ENCODE data around the gene FLVCR2. TPM values are rescaled to one million over a fixed set of nuclear protein-coding genes. Genes with fewer than 3 reads are reported as not detected.

FLVCR2 gene
- total and polyA plus RNA-seq, 2 experiments from 2014 or later = 0.33 TPM; not detected in 1

DNA sequence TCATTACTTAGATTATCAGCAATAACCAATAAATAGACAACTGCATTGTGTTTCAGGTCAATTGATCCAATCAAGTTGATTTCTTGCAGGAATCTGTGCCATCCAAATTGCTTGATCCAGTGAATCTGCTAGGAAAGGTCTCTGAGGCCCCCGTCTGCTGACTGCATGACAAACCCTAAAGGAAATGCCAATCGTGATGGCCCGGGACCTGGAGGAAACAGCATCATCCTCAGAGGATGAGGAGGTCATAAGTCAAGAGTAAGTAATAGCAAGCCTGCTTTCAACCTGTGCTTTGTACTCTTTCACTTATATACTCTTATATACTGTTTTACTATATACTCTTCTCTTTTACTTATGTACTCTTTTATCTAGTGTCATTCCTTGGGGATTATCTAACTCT lies 84.5 kb downstream of the FLVCR2 start:
- in situ Hi-C loops (cut with MboI) = no loop called here
- DNase-seq = peak; percentile 8
- no peaks in the 10 kb centered on the region for H3K27me3 ChIP-seq (replicated peaks; ENCODE audit: insufficient read depth)
- H3K79me2 ChIP-seq (ENCODE audit: insufficient read depth) = peaks cover 33% of the 10 kb centered on the region
- H3F3A ChIP-seq (ENCODE audit: insufficient read depth) = no peaks in the 10 kb centered on the region
- no peak overlapping the region for H3K4me2 ChIP-seq (ENCODE audit: unreplicated experiment)
- H3K9me3 ChIP-seq (ENCODE audit: low read depth) = no peaks in the 10 kb centered on the region
- H4K20me1 ChIP-seq (ENCODE audit: insufficient read depth) = no peaks in the 10 kb centered on the region
- 10 to 12% methylated on average over 3 of the region's 3 CpGs for WGBS, 2 experiments (ENCODE audit: low coverage in 1 of 2, low lambda C conversion rate in 2 of 2, missing lambda C conversion rate in 2 of 2)
- H3K36me3 ChIP-seq (ENCODE audit: low read depth) = peaks cover 2% of the 10 kb centered on the region; the same call in 1 of the 2 replicates
- peaks cover 7% of the 10 kb centered on the region; the same call in 1 of the 2 replicates for H3K4me1 ChIP-seq (ENCODE audit: insufficient read depth)
- H3K9me2 ChIP-seq (ENCODE audit: insufficient read depth) = no peaks in the 10 kb centered on the region
- no peak overlapping the region for H3K27ac ChIP-seq
- no peak overlapping the region for H3K9ac ChIP-seq
- no peak overlapping the region for H3K4me3 ChIP-seq
- H2AFZ ChIP-seq = no peak overlapping the region
- no peak for TF ChIP-seq EZH2 (IDR thresholded peaks at IDR 0.05; ENCODE audit: insufficient read depth, poor library complexity, severe bottlenecking)
- TF ChIP-seq EZH2phosphoT487 (IDR thresholded peaks at IDR 0.05; ENCODE audit: insufficient read depth, low read depth) = no peak

DNA sequence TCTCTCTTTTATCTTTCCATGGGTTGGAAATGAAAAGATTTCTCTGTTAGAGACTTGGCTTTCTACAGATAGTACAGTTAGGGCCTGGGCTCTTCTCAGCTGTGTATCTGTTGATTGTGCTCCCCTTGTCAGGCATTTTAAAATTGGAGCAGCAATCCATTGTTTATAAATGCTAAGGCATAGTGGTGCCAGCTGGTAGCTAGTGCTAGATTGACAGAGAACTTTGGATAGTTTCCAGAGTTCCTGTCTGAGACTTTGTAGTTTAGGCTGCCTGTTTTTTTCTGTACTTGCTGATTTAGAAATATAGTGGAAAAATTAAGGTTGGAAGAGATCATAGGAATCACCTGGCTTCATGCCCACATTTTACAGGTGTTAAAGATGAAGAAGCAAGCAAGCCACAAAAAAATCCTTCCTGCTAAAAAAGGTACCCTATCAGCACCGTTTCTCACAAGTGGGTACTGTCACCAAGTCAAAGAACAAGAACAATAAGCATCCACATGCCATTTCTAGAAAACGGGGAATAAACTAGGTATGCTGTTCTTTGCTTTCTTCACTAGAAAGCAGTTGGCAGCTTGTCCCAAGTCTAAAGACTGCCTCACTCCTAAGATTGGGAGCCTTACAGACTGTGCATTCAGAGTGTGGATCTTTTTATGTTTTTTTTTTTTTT lies 88.8 kb downstream of the FLVCR2 start:
- no peaks in the 10 kb centered on the region for H3F3A ChIP-seq (ENCODE audit: insufficient read depth)
- no peaks in the 10 kb centered on the region for H3K9me3 ChIP-seq (ENCODE audit: low read depth)
- in situ Hi-C loops (cut with MboI) = no loop called here
- H3K9ac ChIP-seq = no peak overlapping the region
- no peaks in the 10 kb centered on the region for H3K9me2 ChIP-seq (ENCODE audit: insufficient read depth)
- H3K36me3 ChIP-seq (ENCODE audit: low read depth) = peaks cover 10% of the 10 kb centered on the region
- no peak for DNase-seq
- H3K4me1 ChIP-seq (ENCODE audit: insufficient read depth) = peaks cover 3% of the 10 kb centered on the region; the same call in 1 of the 2 replicates
- H3K4me3 ChIP-seq = no peak overlapping the region
- no peaks in the 10 kb centered on the region for H3K27me3 ChIP-seq (replicated peaks; ENCODE audit: insufficient read depth)
- H3K79me2 ChIP-seq (ENCODE audit: insufficient read depth) = peaks cover 27% of the 10 kb centered on the region
- TF ChIP-seq EZH2phosphoT487 (IDR thresholded peaks at IDR 0.05; ENCODE audit: insufficient read depth, low read depth) (no peak), EZH2 (IDR thresholded peaks at IDR 0.05; ENCODE audit: insufficient read depth, poor library complexity, severe bottlenecking) (no peak)
- WGBS, 2 experiments (ENCODE audit: low coverage in 1 of 2, low lambda C conversion rate in 2 of 2, missing lambda C conversion rate in 2 of 2) = 63 to 72% methylated on average over 2 of the region's 2 CpGs
- no peak overlapping the region for H3K27ac ChIP-seq
- no peaks in the 10 kb centered on the region for H4K20me1 ChIP-seq (ENCODE audit: insufficient read depth)
- no peak overlapping the region for H2AFZ ChIP-seq
- H3K4me2 ChIP-seq (ENCODE audit: unreplicated experiment) = no peak overlapping the region

DNA sequence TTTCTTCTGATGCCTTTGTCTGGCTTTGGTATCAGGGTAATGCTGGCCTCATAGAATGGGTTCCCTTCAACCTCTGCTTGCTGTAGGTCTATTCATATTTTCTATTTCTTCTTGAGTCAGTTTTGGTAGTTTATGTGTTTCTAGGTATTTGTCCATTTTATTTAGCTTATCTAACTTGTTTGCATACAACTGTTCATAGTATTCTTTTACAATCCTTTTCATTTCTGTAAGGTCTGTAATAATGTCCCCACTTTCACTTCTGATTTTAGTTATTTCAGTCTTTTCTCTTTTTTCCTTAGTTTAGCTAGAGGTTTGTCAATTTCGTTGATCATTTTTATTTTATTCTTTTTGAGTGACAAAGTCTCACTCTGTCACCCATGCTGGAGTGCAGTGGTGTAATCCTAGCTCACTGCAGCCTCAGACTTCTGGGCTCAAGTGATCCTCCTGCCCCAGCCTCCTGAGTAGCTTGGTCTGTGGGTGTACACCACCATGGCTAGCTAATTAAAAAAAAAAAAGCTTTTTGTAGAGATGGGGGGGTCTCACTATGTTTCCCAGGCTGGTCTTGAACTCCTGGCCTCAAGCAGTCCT lies 94.3 kb downstream of the FLVCR2 start:
- no peak for DNase-seq
- H3K4me1 ChIP-seq (ENCODE audit: insufficient read depth) = no peaks in the 10 kb centered on the region
- no peaks in the 10 kb centered on the region for H4K20me1 ChIP-seq (ENCODE audit: insufficient read depth)
- no peak for TF ChIP-seq EZH2 (IDR thresholded peaks at IDR 0.05; ENCODE audit: insufficient read depth, poor library complexity, severe bottlenecking)
- no peak for TF ChIP-seq EZH2phosphoT487 (IDR thresholded peaks at IDR 0.05; ENCODE audit: insufficient read depth, low read depth)
- no peaks in the 10 kb centered on the region for H3F3A ChIP-seq (ENCODE audit: insufficient read depth)
- H3K4me3 ChIP-seq = no peak overlapping the region
- H3K9me3 ChIP-seq (ENCODE audit: low read depth) = no peaks in the 10 kb centered on the region
- 97 to 100% methylated on average over 1 of the region's 1 CpG for WGBS, 2 experiments (ENCODE audit: low coverage in 1 of 2, low lambda C conversion rate in 2 of 2, missing lambda C conversion rate in 2 of 2)
- H2AFZ ChIP-seq = no peak overlapping the region
- H3K4me2 ChIP-seq (ENCODE audit: unreplicated experiment) = no peak overlapping the region
- H3K9ac ChIP-seq = no peak overlapping the region
- in situ Hi-C loops (cut with MboI) = no loop called here
- H3K79me2 ChIP-seq (ENCODE audit: insufficient read depth) = peaks cover 8% of the 10 kb centered on the region; the same call in 1 of the 2 replicates
- peaks cover 11% of the 10 kb centered on the region for H3K36me3 ChIP-seq (ENCODE audit: low read depth)
- H3K27ac ChIP-seq = no peak overlapping the region
- no peaks in the 10 kb centered on the region for H3K9me2 ChIP-seq (ENCODE audit: insufficient read depth)
- H3K27me3 ChIP-seq (replicated peaks; ENCODE audit: insufficient read depth) = no peaks in the 10 kb centered on the region

DNA sequence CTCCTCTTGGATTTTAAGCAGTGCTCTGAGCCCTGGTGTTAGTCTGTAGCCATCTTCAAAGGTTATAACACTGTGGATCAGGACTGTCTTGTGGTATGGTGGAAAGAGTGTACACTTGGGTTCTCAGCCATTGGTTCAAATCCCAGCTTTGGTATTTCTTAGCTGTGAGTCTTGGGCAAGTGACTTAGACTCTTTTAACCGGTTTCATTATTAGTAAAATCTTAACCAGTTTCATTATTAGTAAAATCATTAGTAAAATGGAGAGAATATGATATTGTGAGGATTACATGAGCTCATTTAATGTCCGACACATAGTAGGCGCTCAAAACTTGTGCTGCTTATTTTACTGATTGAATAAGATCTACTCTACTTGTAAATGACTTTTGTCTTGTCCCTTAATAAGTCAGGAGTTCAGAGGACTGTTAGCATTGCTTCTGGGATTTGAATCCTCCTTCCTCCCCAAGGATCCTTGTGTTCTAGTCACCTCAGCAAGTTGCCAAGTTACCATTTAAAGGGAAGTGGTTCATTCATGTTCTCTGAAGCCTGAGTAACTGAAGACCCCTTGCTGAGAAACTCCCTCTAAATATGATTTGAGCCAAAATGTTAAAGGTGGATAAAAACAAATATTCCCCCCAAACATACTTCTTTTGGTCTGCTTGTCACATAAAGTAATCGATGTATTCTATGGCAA lies 95.1 kb downstream of the FLVCR2 start:
- peaks cover 11% of the 10 kb centered on the region for H3K36me3 ChIP-seq (ENCODE audit: low read depth)
- no peaks in the 10 kb centered on the region for H3K27me3 ChIP-seq (replicated peaks; ENCODE audit: insufficient read depth)
- no peak overlapping the region for H3K27ac ChIP-seq
- no peaks in the 10 kb centered on the region for H3F3A ChIP-seq (ENCODE audit: insufficient read depth)
- H3K4me3 ChIP-seq = no peak overlapping the region
- H2AFZ ChIP-seq = no peak overlapping the region
- no peak overlapping the region for H3K9ac ChIP-seq
- in situ Hi-C loops (cut with MboI) = no loop called here
- no peaks in the 10 kb centered on the region for H4K20me1 ChIP-seq (ENCODE audit: insufficient read depth)
- H3K9me3 ChIP-seq (ENCODE audit: low read depth) = no peaks in the 10 kb centered on the region
- no peaks in the 10 kb centered on the region for H3K9me2 ChIP-seq (ENCODE audit: insufficient read depth)
- no peaks in the 10 kb centered on the region for H3K4me1 ChIP-seq (ENCODE audit: insufficient read depth)
- peaks cover 8% of the 10 kb centered on the region; the same call in 1 of the 2 replicates for H3K79me2 ChIP-seq (ENCODE audit: insufficient read depth)
- DNase-seq = no peak
- no peak overlapping the region for H3K4me2 ChIP-seq (ENCODE audit: unreplicated experiment)
- no peak for TF ChIP-seq EZH2phosphoT487 (IDR thresholded peaks at IDR 0.05; ENCODE audit: insufficient read depth, low read depth)
- TF ChIP-seq EZH2 (IDR thresholded peaks at IDR 0.05; ENCODE audit: insufficient read depth, poor library complexity, severe bottlenecking) = no peak
- WGBS, 2 experiments (ENCODE audit: low coverage in 1 of 2, low lambda C conversion rate in 2 of 2, missing lambda C conversion rate in 2 of 2) = 93 to 98% methylated on average over 4 of the region's 4 CpGs

Data from GM23248 (cell line).